B cell (primary cell): ENCODE results near the gene HTR4. TPM values are rescaled to one million over a fixed set of nuclear protein-coding genes. Genes with fewer than 3 reads are reported as not detected.

Experiments
- ATAC-seq: fragments of 200-7000 bp; cut with Tn5 transposase; one replicate; pipeline ENCODE4 v1.10.0; 2021; ENCODE audit warnings: low read depth, mild to moderate bottlenecking, moderate number of reproducible peaks, moderate library complexity
- CTCF ChIA-PET: fragments of 350-600 bp; sonication (Branson Sonifier 250); formaldehyde crosslinking; loops from one replicate; lab custom pipeline; 2021; ENCODE audit warnings: antibody characterized with exemption, inconsistent platforms; lab: Charles Lee
- POLR2A ChIA-PET: fragments of 350-600 bp; sonication (Branson Sonifier 250); formaldehyde crosslinking; loops from one replicate; lab custom pipeline; 2021; ENCODE audit warnings: antibody characterized with exemption; lab: Charles Lee
- DNase-seq: peaks from one replicate; pipeline ENCODE4 v3.0.0; 2013
- H2AFZ ChIP-seq: 2 replicates; pipeline ENCODE4 v1.6.1; 2012; ENCODE audit warnings: mild to moderate bottlenecking, low read depth, low read length; ENCODE audit not compliant: insufficient read depth, poor library complexity, severe bottlenecking
- H3K27ac ChIP-seq, 2 donors: 1 replicate in 1 of 2; 2 replicates in 1 of 2; pipeline ENCODE4 v1.5.1; 2012 to 2013; ENCODE audit warnings: low read length in 2 of 2, mild to moderate bottlenecking in 2 of 2, moderate library complexity in 1 of 2
- H3K27me3 ChIP-seq, 4 experiments: fragments of 200-600 bp in 1 of 4; sonication (generic) in 1 of 4; replicated peaks in 1 of 4; 1 replicate in 2 of 4; 2 replicates in 2 of 4; pipeline versions ENCODE4 v1.6.1 to v1.7.0; 2013 to 2016; ENCODE audit warnings: low read length in 3 of 4, mild to moderate bottlenecking in 2 of 4, mixed read lengths in 1 of 4, moderate library complexity in 1 of 4; ENCODE audit not compliant: insufficient read depth in 4 of 4, control insufficient read depth in 3 of 4; ENCODE audit errors: control extremely low read depth in 1 of 4
- H3K36me3 ChIP-seq, 2 experiments: replicated peaks in 1 of 2; 1 replicate in 1 of 2; 2 replicates in 1 of 2; pipeline versions ENCODE4 v1.6.1 to v1.7.1; 2013; ENCODE audit warnings: low read length in 1 of 2; ENCODE audit not compliant: insufficient read depth in 2 of 2, control insufficient read depth in 1 of 2; ENCODE audit errors: control extremely low read depth in 1 of 2, extremely low read depth in 1 of 2
- H3K4me1 ChIP-seq, 2 donors: fragments of 200-600 bp in 1 of 2; sonication (generic) in 1 of 2; 1 replicate in 1 of 2; 2 replicates in 1 of 2; pipeline versions ENCODE4 v1.5.1 to v1.6.1; 2013 to 2017; ENCODE audit warnings: low read length in 2 of 2; ENCODE audit not compliant: control insufficient read depth in 2 of 2, insufficient read depth in 2 of 2
- H3K4me2 ChIP-seq: replicated peaks from 2 replicates; pipeline ENCODE3; 2012; ENCODE audit warnings: mild to moderate bottlenecking, low read depth, low read length; ENCODE audit not compliant: poor library complexity, severe bottlenecking
- H3K4me3 ChIP-seq, 5 experiments: fragments of 200-600 bp in 1 of 5; sonication (generic) in 1 of 5; 1 replicate in 3 of 5; 2 replicates in 2 of 5; pipeline versions ENCODE4 v1.5.1 to v1.7.0; 2011 to 2016; ENCODE audit warnings: low read length in 4 of 5, mild to moderate bottlenecking in 4 of 5, low read depth in 2 of 5, control low read depth in 1 of 5, moderate library complexity in 1 of 5; ENCODE audit not compliant: insufficient read depth in 1 of 5; ENCODE audit errors: control extremely low read depth in 1 of 5, extremely low read depth in 1 of 5
- H3K79me2 ChIP-seq: fragments of 200-600 bp; sonication (generic); one replicate; pipeline ENCODE4 v1.6.0; 2016; ENCODE audit warnings: low read length; ENCODE audit not compliant: control insufficient read depth, insufficient read depth
- H3K9ac ChIP-seq: fragments of 200-600 bp; sonication (generic); 2 replicates; pipeline ENCODE4 v1.6.1; 2017; ENCODE audit warnings: mild to moderate bottlenecking, low read length, moderate library complexity
- H3K9me3 ChIP-seq, 3 donors: one replicate each; pipeline versions ENCODE4 v1.6.1 to v1.7.1; 2013; ENCODE audit warnings: low read length in 2 of 3; ENCODE audit not compliant: control insufficient read depth in 2 of 3, insufficient read depth in 1 of 3; ENCODE audit errors: control extremely low read depth in 1 of 3
- H4K20me1 ChIP-seq: 2 replicates; pipeline ENCODE4 v1.6.0; 2012; ENCODE audit warnings: mild to moderate bottlenecking, low read length; ENCODE audit not compliant: insufficient read depth, control insufficient read depth, poor library complexity, severe bottlenecking
- H3K27ac Mint-ChIP-seq: one replicate; pipeline ENCODE4 v1.8.0; 2021; ENCODE audit warnings: mixed read lengths
- H3K27me3 Mint-ChIP-seq: one replicate; pipeline ENCODE4 v1.8.0; 2021; ENCODE audit warnings: mixed read lengths
- H3K4me1 Mint-ChIP-seq: one replicate; pipeline ENCODE4 v1.8.0; 2021; ENCODE audit warnings: mixed read lengths
- H3K4me3 Mint-ChIP-seq: one replicate; pipeline ENCODE4 v1.8.0; 2021; ENCODE audit warnings: mixed read lengths
- H3K9me3 Mint-ChIP-seq: one replicate; pipeline ENCODE4 v1.8.0; 2022; ENCODE audit warnings: mixed read lengths; ENCODE audit not compliant: insufficient read depth
- CTCF ChIP-seq: fragments of 200-600 bp; IDR thresholded peaks from one replicate; pipeline ENCODE4 v1.8.0; 2022; ENCODE audit warnings: antibody characterized with exemption, mild to moderate bottlenecking
- EZH2 ChIP-seq: IDR thresholded peaks from 2 replicates; pipeline ENCODE4 v1.6.1; 2012; ENCODE audit warnings: borderline replicate concordance, low read depth, mild to moderate bottlenecking, moderate library complexity, low read length; ENCODE audit not compliant: insufficient read depth, poor library complexity, severe bottlenecking
- WGBS: methylation state at CpG from one replicate; pipeline ENCODE4 v1.1.5; 2013; ENCODE audit warnings: missing lambda C conversion rate; ENCODE audit not compliant: insufficient coverage; 5-methylcytosine and 5-hydroxymethylcytosine counted together
- intact Hi-C: fragments of 100-400 bp; cut with micrococcal nuclease; formaldehyde crosslinking; loops from one replicate; pipeline ENCODE4 v1.10.0; 2022
- polyA plus RNA-seq: library from polyadenylated mRNA; depleted of rRNA; stranded (reverse); fragments of >200 nt; gene quantifications from 2 replicates; pipeline ENCODE4 v1.2.3, GENCODE V29; 2012
- total RNA-seq, 2 donors: library from RNA; stranded (reverse); fragments of 120-200 nt in 1 of 2; gene quantifications; 1 replicate in 1 of 2; 2 replicates in 1 of 2; pipeline versions ENCODE4 v1.2.3 to v1.2.4, GENCODE V29; 2013 to 2022

HTR4 gene
- total and polyA plus RNA-seq, 2 donors (not counting 1 experiment from before 2014, with no cell fraction given) = not detected

- no peaks in the 10 kb centered on the region for H3K36me3 ChIP-seq
- ChIA-PET CTCF (no interaction called here), POLR2A (no interaction called here)
- no peak overlapping the region for H3K9ac ChIP-seq
- no peak for ATAC-seq
- WGBS = no CpG with 5 or more reads among the region's 1 CpG
- H3K79me2 ChIP-seq = no peaks in the 10 kb centered on the region
- H3K27me3 ChIP-seq = peaks cover 0 to 2% (median 0%) of the 10 kb centered on the region in 4 experiments
- intact Hi-C loops = no loop called here
- no peaks in the 10 kb centered on the region for H3K4me1 ChIP-seq
- H3K4me2 ChIP-seq = no peak overlapping the region
- no peak for DNase-seq
- Mint-ChIP-seq H3K27ac (no peak overlapping the region), H3K4me3 (no peak overlapping the region), H3K27me3 (peaks cover 9% of the 10 kb centered on the region), H3K4me1 (no peaks in the 10 kb centered on the region), H3K9me3 (peaks cover 9% of the 10 kb centered on the region)
- peaks cover 0 to 9% (median 0%) of the 10 kb centered on the region in 3 donors for H3K9me3 ChIP-seq
- no peak overlapping the region for H3K4me3 ChIP-seq
- no peak overlapping the region for H3K27ac ChIP-seq
- no peaks in the 10 kb centered on the region for H4K20me1 ChIP-seq
- TF ChIP-seq EZH2 (no peak), CTCF (no peak)
- H2AFZ ChIP-seq = no peak overlapping the region
Measured at GRCh38 chr5:148690945-148691344, 36.6 kb upstream of the HTR4 start.

- DNase-seq (no peak), ATAC-seq (no peak)
- Mint-ChIP-seq H3K4me3 (no peak overlapping the region), H3K27ac (no peak overlapping the region), H3K4me1 (no peaks in the 10 kb centered on the region), H3K9me3 (peaks cover 9% of the 10 kb centered on the region), H3K27me3 (peaks cover 17% of the 10 kb centered on the region)
- no peak overlapping the region for H3K9ac ChIP-seq
- H3K27me3 ChIP-seq = peaks cover 0 to 2% (median 0%) of the 10 kb centered on the region in 4 experiments
- no peak overlapping the region for H2AFZ ChIP-seq
- no peak for TF ChIP-seq CTCF
- TF ChIP-seq EZH2 = no peak
- ChIA-PET CTCF (no interaction called here), POLR2A (no interaction called here)
- H3K4me1 ChIP-seq = no peaks in the 10 kb centered on the region
- no peaks in the 10 kb centered on the region for H3K36me3 ChIP-seq
- no peak overlapping the region for H3K4me3 ChIP-seq
- H4K20me1 ChIP-seq = no peaks in the 10 kb centered on the region
- no peak overlapping the region for H3K4me2 ChIP-seq
- H3K9me3 ChIP-seq = peaks cover 0 to 9% (median 0%) of the 10 kb centered on the region in 3 donors
- intact Hi-C loops = no loop called here
- H3K27ac ChIP-seq = no peak overlapping the region
- no peaks in the 10 kb centered on the region for H3K79me2 ChIP-seq
Measured at GRCh38 chr5:148688787-148689186, 34.5 kb upstream of the HTR4 start.
